ENCODE measurements around the gene EOMES. TPM values are rescaled to one million over a fixed set of nuclear protein-coding genes. Genes with fewer than 3 reads are reported as not detected.

The EOMES gene
- total and polyA plus RNA-seq, 2 of the 4 experiments (the other 2 are of a cell fraction): not detected

DNA sequence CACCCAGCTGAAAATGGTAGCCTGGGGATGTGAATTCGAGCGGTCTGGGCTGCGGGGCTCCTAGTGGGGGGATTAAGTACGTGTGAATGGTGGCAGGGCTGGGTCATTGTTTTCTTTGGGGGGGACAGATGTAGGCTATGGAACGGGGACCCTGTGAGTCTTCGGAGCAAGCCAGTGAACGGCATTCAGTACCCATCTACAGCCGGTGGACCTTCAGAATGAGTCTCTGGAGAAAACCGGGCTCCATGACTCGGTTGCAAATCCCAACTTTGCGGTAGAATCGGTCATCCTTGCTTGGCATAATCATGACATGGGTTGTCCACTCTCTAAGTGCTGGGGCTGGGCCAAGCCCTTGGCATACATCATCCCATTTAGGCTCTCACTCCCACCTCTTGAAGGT lies 7.2 kb upstream of the EOMES start:
- Histone ChIP-seq H3K56ac (ENCODE audit: extremely low read depth, insufficient read depth, low read length) (no peak overlapping the region), H3K14ac (replicated peaks; ENCODE audit: low read depth, low read length) (no peak overlapping the region), H3K27ac (ENCODE audit: insufficient read depth, low read length) (no peak overlapping the region), H3K4me2 (ENCODE audit: low read depth, low read length) (no peak overlapping the region), H2BK20ac (ENCODE audit: low read depth, low read length) (no peak overlapping the region), H3K79me1 (ENCODE audit: low read depth in 1 of 2, low read length in 2 of 2) (no peaks in the 10 kb centered on the region), H2AFZ (replicated peaks; ENCODE audit: low read length, poor library complexity) (no peak overlapping the region), H4K91ac (ENCODE audit: insufficient read depth, low read depth, low read length) (no peak overlapping the region), H3K9ac (ENCODE audit: low read depth, low read length) (no peak overlapping the region), H3K36me3 (ENCODE audit: control insufficient read depth, insufficient read depth, low read length) (no peaks in the 10 kb centered on the region), H2BK120ac (ENCODE audit: low read depth, low read length) (no peak overlapping the region), H3K18ac (ENCODE audit: low read depth, low read length) (no peak overlapping the region), H3K4me1 (ENCODE audit: control insufficient read depth, insufficient read depth, low read length) (no peaks in the 10 kb centered on the region), H2BK15ac (ENCODE audit: low read depth, low read length) (no peak overlapping the region), H4K8ac (ENCODE audit: low read depth in 2 of 2, low read length in 2 of 2) (no peak overlapping the region), H3K9me3 (ENCODE audit: control insufficient read depth, insufficient read depth, low read length) (peaks cover 3% of the 10 kb centered on the region; the same call in 1 of the 2 replicates), H4K20me1 (ENCODE audit: insufficient read depth, low read length) (no peaks in the 10 kb centered on the region), H2BK5ac (ENCODE audit: low read depth, low read length, poor library complexity, severe bottlenecking) (no peak overlapping the region), H2AK5ac (ENCODE audit: low read depth, low read length) (no peak overlapping the region), H2AK9ac (replicated peaks; ENCODE audit: low read depth, low read length, poor library complexity) (no peak overlapping the region), H3K9me1 (ENCODE audit: insufficient read depth, low read length) (no peaks in the 10 kb centered on the region; the same call in 1 of the 2 replicates), H4K5ac (ENCODE audit: low read depth, low read length) (no peak overlapping the region), H3K4ac (ENCODE audit: low read depth, low read length) (no peak overlapping the region), H3K27me3 (ENCODE audit: control insufficient read depth, insufficient read depth, low read length) (peaks cover 74% of the 10 kb centered on the region), H3K4me3 (ENCODE audit: insufficient read depth, low read depth, low read length) (no peak overlapping the region), H3K23ac (ENCODE audit: low read depth, low read length) (no peak overlapping the region)
- 3% methylated on average over 7 of the region's 12 CpGs; no CpG with 5 or more reads in 1 of the 2 experiments for WGBS, 2 experiments (ENCODE audit: extremely low coverage in 2 of 2, insufficient read length in 1 of 2)
- DNase-seq (no peak), ATAC-seq (ENCODE audit: low read depth) (no peak)
- ChIA-PET CTCF (no interaction called here), POLR2A (ENCODE audit: unreplicated experiment) (no interaction called here)
- TF ChIP-seq, protein P1, sequence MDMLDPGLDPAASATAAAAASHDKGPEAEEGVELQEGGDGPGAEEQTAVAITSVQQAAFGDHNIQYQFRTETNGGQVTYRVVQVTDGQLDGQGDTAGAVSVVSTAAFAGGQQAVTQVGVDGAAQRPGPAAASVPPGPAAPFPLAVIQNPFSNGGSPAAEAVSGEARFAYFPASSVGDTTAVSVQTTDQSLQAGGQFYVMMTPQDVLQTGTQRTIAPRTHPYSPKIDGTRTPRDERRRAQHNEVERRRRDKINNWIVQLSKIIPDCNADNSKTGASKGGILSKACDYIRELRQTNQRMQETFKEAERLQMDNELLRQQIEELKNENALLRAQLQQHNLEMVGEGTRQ (IDR thresholded peaks at IDR 0.05; ENCODE audit: low read depth, low read length): no peak
- dilution Hi-C loops (cut with HindIII; ENCODE audit: low sequenced_read_pairs, unreplicated experiment) (no loop called here), in situ Hi-C loops (cut with MboI; ENCODE audit: low sequenced_read_pairs) (no loop called here), intact Hi-C loops (cut with micrococcal nuclease) (no loop called here)
- no TSS peak for BruUV-seq (replicated peaks)
